ENCODE results near the gene CHRNA1.

CHRNA1 gene

DNA sequence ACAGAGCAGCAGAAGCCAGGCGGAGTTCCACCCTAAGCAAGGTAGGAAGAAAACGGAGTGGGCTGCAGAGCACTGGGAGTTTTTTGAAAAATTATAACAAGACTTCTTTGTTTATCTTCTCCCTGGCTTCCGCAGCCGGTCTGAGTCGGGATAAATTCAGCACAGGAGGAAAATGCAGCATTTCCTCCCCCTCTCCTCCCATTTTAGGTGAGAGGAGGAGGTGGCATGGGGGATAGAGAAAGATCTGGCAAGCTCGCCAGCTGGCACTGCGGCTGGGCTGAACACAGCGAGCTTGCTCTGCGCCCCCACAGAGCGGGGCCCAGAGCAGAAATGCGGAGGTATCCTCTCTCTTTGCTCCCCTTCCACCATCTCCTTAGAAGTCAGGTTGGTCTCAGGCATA lies 17.7 kb upstream of the CHRNA1 start:
- DNase-seq = no peak

DNA sequence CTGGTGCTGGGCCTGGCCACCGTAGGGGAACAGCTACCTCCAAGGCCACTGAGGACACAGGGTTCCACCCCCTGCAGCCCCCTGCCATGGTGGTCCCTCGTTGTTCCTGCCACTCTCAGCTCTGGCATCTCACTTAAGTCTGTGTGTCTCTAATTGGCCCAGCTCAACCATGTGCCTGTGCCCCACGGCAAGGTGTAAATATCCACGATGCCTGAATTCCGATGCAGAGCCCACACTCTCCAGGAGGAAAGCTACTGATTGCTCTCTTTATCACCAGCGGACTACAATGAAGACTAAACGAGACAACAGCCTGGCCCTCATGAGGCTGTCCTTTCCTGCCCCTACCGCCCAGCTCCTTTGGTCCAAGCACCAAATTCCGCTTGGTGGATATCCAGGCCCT lies 17.0 kb upstream of the CHRNA1 start:
- DNase-seq = no peak

DNA sequence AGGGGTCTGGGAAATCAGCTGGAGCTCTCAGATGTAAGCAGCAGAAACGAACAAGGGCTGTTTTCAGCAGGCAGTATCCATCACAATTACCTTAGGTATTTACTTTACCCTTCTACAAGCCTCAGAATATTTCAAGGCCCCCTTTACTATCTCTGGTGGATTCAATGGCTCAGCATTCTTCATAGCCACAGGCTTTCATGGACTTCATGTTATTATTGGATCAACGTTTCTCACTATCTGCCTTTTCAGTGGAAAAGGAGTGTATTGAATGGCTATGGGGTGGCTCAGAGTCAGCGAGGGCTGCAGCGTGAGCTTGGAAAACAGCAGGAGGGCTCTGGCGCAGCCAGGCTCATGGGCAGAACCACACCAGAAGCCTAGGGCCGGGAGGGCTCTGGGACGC lies 16.6 kb upstream of the CHRNA1 start:
- DNase-seq = no peak

DNA sequence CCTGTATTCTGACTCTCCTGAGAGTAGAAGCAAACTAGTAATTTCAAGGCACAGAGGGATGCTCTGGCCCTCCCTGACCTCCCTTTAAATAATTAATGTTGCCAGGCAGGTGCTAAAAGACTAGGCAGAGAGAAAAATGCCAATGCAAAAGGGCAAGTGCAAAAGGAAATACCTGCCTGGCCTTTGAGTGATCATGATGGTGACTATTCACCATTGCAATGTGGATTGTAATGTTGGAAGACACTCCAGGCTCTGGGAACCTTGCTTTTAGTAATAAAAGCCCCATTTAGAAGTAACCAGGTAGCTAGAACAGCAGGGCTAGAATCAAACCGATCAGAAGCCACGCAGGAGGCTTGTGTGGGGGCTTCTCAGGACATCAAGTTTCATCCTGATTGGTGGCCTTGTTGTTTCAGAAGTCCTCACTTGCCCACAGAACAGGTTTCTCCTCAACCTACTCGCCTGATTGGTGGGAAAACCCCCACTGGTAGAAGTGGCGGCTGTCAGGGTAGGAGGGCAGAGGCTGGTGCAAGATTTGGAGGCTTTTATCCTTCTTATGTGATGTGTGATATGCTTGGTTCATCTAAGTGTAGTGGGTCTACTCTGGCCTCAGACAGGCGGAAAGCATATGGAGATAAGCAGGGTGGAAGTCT lies 16.0 kb upstream of the CHRNA1 start:
- no peak for DNase-seq

DNA sequence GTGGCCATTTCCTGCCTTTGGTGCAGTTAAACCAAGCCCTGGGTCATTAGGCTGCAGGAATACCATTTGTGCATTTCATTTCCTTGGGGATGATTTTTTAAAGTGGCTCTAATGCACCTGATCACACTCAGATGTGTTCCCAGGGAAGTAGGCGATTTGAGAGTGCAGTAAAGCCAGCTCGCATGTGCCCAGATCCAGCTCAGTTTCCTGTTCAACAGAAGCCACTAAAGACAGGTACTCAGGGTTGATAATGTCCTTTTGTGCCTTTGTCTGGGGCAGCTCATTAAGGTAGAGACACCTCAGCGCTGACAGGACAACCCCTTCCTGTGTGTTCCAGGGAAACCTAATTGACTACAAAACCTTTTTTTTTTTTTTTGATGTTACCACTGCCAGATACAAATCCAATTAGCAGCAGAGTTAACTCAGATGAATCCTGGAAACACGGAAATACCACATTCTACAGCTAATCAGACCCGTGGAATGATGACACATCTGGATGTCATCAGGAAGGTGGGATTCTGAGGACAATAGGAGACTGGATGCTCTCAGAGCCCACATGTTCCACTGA lies 15.2 kb upstream of the CHRNA1 start:
- DNase-seq = no peak

DNA sequence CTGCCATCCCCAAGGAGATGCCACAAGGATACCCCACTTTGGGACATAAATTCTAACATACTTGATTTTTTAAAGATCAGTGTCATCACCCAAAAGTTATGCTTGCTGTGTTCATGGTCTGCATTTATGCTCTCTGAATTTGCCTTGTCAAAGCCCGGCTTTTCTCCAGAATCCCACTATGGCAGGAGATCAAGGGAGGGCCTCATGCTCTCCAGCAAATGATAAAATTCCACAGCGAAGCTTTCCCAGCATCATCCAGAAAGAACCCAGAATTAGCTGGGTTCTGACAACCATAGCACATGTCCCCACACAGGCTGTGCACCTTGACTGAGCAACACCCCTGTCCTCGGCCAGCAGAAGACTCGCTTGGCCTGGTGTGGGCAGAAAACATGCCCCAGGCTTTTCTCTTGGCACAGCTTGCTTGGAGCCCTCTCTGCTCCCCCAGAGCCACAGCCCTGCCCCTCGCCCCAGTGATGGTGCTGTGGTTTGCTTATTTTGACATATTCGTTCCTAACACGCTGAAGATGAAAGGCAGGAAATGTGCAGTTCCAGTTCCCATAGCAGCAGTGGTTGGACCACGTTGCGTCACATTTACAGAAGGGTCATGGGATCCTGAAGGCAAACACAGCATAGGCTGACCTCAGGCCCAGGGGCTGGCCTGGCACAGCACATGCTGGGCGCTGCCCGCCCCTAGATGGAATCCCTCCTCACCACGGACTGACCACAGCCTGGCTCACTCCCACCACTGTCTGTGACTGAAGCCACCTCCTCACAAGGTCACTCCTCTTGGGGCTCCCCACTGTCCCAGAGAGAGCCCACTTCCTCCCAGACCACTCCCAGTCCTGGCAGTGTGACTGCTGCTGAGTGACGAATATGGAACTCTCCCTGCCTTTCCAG lies 14.1 kb upstream of the CHRNA1 start:
- peak in 4 of 5 experiments; percentile 44 to 91 (median 74) for DNase-seq

DNA sequence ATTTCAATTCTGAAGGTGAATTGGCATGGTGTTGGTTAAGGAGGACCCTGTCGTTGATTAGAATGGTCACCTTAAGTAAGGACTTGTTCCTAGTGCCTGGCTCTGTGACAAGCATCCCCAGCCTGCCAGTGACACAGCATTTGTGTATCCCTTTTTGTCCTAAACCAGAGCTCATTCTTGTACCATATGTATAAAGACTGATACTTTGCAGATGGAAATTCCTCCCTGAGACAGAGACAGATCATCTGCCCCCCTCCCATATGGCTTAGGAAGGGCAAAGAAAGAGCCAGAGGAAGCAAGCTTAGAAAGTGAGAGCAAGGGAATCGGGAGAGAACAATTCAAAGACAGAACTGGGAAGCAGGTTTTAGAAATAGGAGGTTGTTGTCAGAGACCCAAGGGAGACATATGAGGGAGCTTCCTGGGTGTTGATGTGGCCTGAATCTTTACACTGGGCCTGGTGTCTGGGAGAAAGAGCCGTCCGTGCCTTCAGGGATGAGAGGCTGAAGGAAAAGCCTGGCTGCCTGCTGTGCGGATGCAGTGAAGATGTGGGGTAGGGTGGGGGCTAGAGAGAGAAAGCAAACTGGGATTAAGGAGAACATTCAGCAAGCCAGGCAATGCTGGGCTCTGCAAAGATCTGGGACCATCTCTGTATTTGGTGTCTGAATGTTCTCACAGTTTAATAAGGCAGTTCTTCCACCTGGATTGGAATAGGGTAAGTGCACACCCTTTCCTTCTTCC lies 13.2 kb upstream of the CHRNA1 start:
- DNase-seq = no peak

DNA sequence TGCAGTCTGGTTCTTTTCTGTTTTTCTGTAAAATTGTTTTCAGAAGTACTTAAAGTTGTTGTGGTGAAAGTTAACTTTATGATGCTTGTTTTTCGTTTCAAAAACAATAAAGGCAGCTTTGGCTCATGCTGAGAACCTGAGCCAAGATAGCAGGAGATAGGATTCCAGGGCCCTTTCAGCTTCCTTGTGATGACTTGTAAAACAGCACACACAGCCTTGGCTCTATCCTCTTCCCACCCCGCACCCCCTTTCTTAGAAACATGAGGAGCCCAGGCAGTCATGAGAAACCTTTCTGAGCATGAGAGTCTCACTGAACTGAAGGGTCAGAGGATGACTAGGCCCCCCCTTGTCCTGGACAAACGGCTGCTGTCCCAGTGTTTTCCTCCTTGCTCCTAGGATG lies 12.4 kb upstream of the CHRNA1 start:
- DNase-seq = no peak

DNA sequence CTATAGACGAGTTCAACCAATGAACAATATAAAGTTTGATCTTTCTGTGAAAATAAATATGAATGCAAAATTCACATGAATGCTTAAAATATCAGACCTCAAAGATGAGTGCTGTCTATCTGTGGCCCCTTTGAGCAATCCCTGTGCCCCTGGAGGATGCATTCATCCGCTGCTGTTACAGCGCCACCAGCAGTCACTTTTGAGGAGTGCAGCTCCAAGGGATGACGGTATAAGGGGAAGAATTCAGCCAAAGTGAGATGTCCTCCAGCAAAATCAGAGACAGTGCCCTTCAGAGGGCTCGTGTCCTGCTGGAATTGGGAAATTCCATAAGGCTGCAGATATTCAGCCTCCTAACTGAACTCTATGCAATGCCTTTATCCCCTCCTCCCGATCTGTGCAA lies 12.0 kb upstream of the CHRNA1 start:
- no peak for DNase-seq

DNA sequence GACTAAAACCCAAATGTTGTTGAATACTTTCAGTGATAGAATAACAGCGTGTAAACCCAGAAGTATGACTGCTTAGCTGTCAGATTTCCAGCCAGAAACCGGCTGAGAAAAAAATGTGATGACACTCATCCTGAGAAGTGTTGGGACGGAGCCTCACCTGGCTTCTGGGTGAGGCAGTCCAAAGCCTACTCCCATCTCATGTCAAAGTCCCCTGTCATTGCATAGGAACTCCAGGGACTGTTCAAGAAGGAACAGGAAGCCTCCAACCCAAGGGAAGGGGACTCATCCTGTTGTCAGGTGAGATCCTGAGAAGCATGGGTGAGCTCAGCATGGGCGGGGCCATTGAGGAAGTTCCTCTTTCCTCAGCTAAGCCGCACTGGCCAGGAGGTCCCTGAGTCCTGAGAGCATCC lies 11.3 kb upstream of the CHRNA1 start:
- DNase-seq = no peak

DNA sequence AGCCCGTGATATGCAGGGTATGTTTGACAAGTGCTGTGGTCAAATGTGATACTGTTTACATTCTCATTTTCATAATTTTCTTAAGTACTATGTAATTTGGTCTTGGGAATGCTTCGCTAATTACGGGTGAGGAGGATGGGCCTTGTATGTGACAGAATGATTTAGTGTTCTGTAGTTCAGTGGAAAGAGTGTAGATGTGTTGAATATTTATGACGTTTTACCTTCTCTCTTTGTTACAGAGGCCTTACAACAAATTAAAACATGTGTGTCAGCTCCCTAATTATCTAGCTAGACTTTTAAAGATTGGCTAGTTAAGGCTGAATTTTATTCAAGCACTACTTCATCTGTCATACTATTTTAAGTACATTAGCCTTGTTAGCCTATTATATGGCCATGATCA lies 10.6 kb upstream of the CHRNA1 start:
- no peak for DNase-seq

GRCh38 chr2:174773215-174773614 lies 8.9 kb upstream of the CHRNA1 start:
- no peak for DNase-seq

GRCh38 chr2:174772472-174772801 lies 8.2 kb upstream of the CHRNA1 start:
- DNase-seq = no peak

DNA sequence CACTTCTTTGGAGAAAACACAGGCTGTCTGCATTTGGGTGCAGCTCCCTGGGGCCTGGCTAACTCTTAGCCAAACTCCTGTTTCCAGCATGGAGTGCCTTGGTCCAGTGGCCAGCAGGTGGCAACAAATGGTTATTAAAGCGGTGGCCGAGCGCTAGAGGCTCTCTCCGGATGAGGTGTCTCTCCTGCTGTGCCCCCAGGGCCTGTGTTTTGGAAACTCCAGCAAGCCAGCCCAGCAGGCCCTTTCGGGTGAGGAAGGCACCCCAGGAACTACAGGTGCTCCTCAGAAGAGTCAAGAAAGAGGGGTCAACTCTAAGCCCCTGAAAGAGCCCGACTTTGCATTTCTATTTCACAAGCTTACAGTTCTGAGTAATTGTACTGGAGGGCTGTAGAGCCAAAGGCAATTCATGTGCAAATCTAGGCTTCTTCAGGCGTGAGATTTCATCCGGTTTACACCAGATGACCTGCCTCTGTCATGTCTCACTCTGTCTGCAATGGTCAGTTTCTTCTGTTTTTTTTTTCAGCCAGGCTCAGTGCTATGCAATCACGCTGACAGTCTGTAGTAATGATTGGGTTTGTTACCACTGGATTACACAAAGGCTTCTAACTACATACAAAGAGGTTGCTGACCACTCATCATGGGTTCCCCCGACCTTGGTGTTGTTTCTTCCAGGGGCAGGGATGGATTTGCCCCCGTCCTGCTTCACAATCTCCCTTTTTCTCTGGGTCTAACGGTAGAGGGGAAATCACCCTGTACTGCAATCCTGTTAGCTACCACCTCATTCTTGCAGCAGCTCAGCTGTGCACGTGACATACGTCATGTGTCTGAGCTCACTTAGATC lies 7.6 kb upstream of the CHRNA1 start:
- peak in 1 of 5 experiments; percentile 40 for DNase-seq

DNA sequence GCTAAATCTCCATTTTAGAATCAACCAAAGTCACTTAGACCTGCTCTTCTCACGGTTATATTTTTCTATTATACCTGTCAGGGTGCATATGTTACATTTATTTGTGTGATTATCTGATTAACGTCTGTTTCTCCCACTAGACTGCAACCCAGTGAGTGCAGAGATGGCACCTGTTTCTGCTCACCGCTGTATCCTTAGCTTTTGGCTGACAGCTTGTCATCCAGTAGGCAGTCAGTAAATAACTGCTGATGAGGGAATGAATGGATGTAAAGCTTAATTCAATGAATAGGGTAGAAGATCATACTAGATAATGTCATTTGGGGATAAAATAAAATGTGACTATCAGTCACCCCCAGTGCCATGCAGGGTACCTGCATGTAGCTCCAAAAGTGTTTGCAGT lies 6.9 kb upstream of the CHRNA1 start:
- DNase-seq = no peak

DNA sequence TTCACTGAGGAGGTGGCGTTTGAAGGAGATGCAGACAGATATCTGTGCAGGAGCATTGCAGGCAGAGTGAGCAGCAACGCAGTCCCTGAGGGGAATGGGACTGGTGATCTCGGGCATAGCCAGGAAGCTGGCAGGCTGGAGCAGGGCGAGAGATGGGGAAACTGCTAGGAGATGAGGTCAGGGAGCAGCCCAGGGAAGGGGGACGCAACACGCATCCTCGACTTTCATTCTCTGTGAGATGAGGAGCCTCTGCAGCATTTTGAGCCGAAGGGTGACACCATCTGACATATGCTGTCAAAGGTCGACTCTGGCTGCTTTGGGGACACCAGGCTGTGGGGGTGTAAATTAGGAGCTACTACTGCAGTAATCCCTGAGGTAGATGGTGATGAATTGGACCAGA lies 4.3 kb upstream of the CHRNA1 start:
- no peak for DNase-seq

DNA sequence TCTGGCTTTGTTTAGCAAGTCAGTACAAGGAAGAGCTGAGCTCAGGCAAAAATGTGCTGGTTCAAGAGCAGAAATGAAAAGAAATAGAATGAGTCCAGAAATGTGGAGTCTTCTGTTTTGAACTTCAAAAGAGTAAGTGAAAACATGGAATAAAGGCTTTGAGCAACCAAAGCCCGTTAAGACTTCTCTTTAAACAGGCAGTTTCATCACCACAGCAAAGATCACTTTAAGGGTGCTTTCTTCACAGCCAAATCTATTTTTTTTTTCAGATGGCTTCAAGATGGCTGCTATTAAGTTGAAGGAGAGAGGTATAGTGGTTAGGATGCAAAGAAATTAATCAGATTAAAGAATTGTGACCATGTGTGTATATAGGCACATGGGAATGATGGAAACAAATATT lies 2.0 kb upstream of the CHRNA1 start:
- DNase-seq = no peak

GRCh38 chr2:174765576-174765975 lies 1.3 kb upstream of the CHRNA1 start:
- no peak for DNase-seq

- no peak for DNase-seq
Measured at GRCh38 chr2:174763780-174764179, 492 bp downstream of the CHRNA1 start.

DNA sequence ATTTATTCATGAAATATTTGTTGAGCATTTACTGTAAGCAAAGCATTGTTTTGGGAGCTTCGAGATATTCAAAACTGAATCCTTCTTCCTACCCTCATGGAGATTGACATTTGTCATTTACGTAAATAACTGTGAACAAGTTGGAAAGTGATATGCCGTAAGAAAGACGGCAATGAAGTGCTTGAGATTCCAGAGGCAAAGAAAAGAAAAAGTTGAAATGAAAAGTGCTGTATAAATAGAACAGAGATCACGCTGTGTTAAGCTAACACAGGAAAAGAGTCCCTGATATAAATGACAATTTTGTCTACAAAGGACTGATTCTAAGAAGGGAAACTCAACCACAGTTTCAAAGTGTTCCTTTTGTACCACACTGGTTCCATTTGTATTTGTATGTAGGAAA lies 1.8 kb downstream of the CHRNA1 start:
- no peak for DNase-seq

- DNase-seq = no peak
Measured at GRCh38 chr2:174761837-174762236, 2.4 kb downstream of the CHRNA1 start.

GRCh38 chr2:174760845-174761473 lies 3.3 kb downstream of the CHRNA1 start:
- no peak for DNase-seq
